HL-60 (cell line): ENCODE measurements around the gene RASAL1.

ENCODE experiments used
- GABPA ChIP-seq: IDR thresholded peaks from 2 replicates; pipeline ENCODE4 v1.6.1; 2012; ENCODE audit warnings: low read depth
- POLR2AphosphoS5 ChIP-seq: IDR thresholded peaks from 2 replicates; pipeline ENCODE4 v1.6.1; 2012; ENCODE audit warnings: low read depth
- TF ChIP-seq, protein P1 (sequence below): IDR thresholded peaks from one replicate; pipeline ENCODE4 v1.5.1; 2011; ENCODE audit warnings: low read length, control low read depth, inconsistent platforms; ENCODE audit not compliant: insufficient read depth
- TF ChIP-seq, protein P2 (sequence below): IDR thresholded peaks from 2 replicates; pipeline ENCODE4 v1.6.1; 2012; ENCODE audit warnings: low read depth; ENCODE audit not compliant: insufficient replicate concordance

DNA sequence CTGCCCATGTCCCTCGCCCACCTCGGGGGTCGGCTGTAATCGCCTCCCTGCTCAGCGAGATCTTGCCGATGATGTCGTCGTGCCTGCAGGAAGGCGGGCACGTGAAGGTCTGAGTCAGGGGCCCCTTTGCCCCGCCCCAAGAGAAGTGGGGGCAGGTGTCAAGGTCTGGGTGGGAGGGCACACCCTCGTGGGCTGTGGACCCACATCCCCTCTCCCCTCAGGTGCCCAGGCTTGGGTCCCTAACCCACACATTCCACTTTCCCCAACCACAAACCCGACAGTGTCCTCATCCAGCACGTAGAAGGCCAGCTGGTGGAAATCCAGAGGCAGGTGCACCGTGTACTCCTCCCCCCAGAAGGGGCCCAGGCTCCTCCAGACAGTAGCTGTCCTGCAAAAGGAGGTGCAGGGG is 7.8 kb downstream of the RASAL1 start:
- TF ChIP-seq, protein P1, sequence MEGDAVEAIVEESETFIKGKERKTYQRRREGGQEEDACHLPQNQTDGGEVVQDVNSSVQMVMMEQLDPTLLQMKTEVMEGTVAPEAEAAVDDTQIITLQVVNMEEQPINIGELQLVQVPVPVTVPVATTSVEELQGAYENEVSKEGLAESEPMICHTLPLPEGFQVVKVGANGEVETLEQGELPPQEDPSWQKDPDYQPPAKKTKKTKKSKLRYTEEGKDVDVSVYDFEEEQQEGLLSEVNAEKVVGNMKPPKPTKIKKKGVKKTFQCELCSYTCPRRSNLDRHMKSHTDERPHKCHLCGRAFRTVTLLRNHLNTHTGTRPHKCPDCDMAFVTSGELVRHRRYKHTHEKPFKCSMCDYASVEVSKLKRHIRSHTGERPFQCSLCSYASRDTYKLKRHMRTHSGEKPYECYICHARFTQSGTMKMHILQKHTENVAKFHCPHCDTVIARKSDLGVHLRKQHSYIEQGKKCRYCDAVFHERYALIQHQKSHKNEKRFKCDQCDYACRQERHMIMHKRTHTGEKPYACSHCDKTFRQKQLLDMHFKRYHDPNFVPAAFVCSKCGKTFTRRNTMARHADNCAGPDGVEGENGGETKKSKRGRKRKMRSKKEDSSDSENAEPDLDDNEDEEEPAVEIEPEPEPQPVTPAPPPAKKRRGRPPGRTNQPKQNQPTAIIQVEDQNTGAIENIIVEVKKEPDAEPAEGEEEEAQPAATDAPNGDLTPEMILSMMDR = no peak
- TF ChIP-seq POLR2AphosphoS5 = no peak
- TF ChIP-seq GABPA = no peak
- TF ChIP-seq, protein P2, sequence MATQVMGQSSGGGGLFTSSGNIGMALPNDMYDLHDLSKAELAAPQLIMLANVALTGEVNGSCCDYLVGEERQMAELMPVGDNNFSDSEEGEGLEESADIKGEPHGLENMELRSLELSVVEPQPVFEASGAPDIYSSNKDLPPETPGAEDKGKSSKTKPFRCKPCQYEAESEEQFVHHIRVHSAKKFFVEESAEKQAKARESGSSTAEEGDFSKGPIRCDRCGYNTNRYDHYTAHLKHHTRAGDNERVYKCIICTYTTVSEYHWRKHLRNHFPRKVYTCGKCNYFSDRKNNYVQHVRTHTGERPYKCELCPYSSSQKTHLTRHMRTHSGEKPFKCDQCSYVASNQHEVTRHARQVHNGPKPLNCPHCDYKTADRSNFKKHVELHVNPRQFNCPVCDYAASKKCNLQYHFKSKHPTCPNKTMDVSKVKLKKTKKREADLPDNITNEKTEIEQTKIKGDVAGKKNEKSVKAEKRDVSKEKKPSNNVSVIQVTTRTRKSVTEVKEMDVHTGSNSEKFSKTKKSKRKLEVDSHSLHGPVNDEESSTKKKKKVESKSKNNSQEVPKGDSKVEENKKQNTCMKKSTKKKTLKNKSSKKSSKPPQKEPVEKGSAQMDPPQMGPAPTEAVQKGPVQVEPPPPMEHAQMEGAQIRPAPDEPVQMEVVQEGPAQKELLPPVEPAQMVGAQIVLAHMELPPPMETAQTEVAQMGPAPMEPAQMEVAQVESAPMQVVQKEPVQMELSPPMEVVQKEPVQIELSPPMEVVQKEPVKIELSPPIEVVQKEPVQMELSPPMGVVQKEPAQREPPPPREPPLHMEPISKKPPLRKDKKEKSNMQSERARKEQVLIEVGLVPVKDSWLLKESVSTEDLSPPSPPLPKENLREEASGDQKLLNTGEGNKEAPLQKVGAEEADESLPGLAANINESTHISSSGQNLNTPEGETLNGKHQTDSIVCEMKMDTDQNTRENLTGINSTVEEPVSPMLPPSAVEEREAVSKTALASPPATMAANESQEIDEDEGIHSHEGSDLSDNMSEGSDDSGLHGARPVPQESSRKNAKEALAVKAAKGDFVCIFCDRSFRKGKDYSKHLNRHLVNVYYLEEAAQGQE = no peak
